ENCODE measurements around the gene MED4. TPM values are rescaled to one million over a fixed set of nuclear protein-coding genes. Genes with fewer than 3 reads are reported as not detected.
A peak's percentile ranks its signal among the peaks of the same experiment; 100 is the strongest.

MED4 gene
- total and polyA plus RNA-seq, 9 of the 15 experiments (the other 6 are each of a cell fraction or from before 2014, with no cell fraction given) = 24.5 to 87.3 (median 58.3) TPM

GRCh38 chr13:48066310-48066989, 28.5 kb downstream of the MED4 start:
- H3K27me3 ChIP-seq (ENCODE audit: control insufficient read depth in 2 of 2, insufficient read depth in 2 of 2, low read length in 2 of 2) = no peaks in the 10 kb centered on the region
- no peaks in the 10 kb centered on the region for H3K4me1 ChIP-seq (replicated peaks in 1 of 2; ENCODE audit: control insufficient read depth in 2 of 2, insufficient read depth in 2 of 2, low read length in 2 of 2)
- FAIRE-seq = no peak
- H2AFZ ChIP-seq (ENCODE audit: low read depth, low read length) = no peak overlapping the region
- no peaks in the 10 kb centered on the region for H3K9me1 ChIP-seq (ENCODE audit: control insufficient read depth, insufficient read depth, low read length)
- H3K36me3 ChIP-seq (ENCODE audit: control insufficient read depth, insufficient read depth, low read length) = peaks cover 45% of the 10 kb centered on the region; the same call in 2 of the 3 replicates
- CTCF ChIA-PET (ENCODE audit: low intra/inter-chr PET ratio) = no interaction called here
- peak in 2 of 4 experiments; percentile 13 to 26 for DNase-seq (ENCODE audit: extremely low read depth in 1 of 4, low spot score in 3 of 4)
- H4K20me1 ChIP-seq (replicated peaks; ENCODE audit: control insufficient read depth, insufficient read depth, low read length) = no peaks in the 10 kb centered on the region
- no peak overlapping the region for H3K9ac ChIP-seq (ENCODE audit: insufficient read depth in 1 of 2, low read depth in 2 of 2, low read length in 2 of 2)
- 96% methylated on average over 3 of the region's 3 CpGs for WGBS (ENCODE audit: insufficient coverage, low coverage, missing lambda C conversion rate)
- BruUV-seq (replicated peaks) = no TSS peak
- H3K27ac ChIP-seq (ENCODE audit: extremely low read depth, low read depth, low read length) = no peak overlapping the region
- peaks cover 7% of the 10 kb centered on the region for H3K9me3 ChIP-seq (replicated peaks; ENCODE audit: control insufficient read depth, insufficient read depth, low read depth, low read length)
- peak; percentile 69 for ATAC-seq
- in situ Hi-C loops (cut with MboI) = no loop called here
- intact Hi-C loops (cut with micrococcal nuclease) = no loop called here
- no peaks in the 10 kb centered on the region for H3K79me2 ChIP-seq (ENCODE audit: control insufficient read depth, insufficient read depth, low read length)
- no peak overlapping the region for H3K4me2 ChIP-seq (ENCODE audit: insufficient read depth, low read length)
- no peak overlapping the region for H3K4me3 ChIP-seq
- POLR2A ChIA-PET = no interaction called here
- no peak for TF ChIP-seq JUN (IDR thresholded peaks at IDR 0.05; ENCODE audit: borderline replicate concordance, low read depth, low read length)
- TF ChIP-seq JUN (CRISPR knock-in tag; IDR thresholded peaks at IDR 0.05; ENCODE audit: borderline replicate concordance) = no peak
- no peak for TF ChIP-seq ZNF316 (IDR thresholded peaks at IDR 0.05)
- no peak for TF ChIP-seq DLX4 (CRISPR knock-in tag; IDR thresholded peaks at IDR 0.05)
- no peak for TF ChIP-seq STAT5B (CRISPR knock-in tag; IDR thresholded peaks at IDR 0.05)
- TF ChIP-seq ZNF175 (CRISPR knock-in tag; IDR thresholded peaks at IDR 0.05; ENCODE audit: low read depth) = no peak
- no peak for TF ChIP-seq ZNF274 (IDR thresholded peaks at IDR 0.05; ENCODE audit: borderline replicate concordance, low read depth, low read length)
- TF ChIP-seq RAD21 (CRISPR knock-in tag; conservative IDR thresholded peaks at IDR 0.05 in 1 of 2, IDR thresholded peaks at IDR 0.05 in 1 of 2) = no peak
- no peak for TF ChIP-seq ATF1 (CRISPR knock-in tag; IDR thresholded peaks at IDR 0.05)
- TF ChIP-seq ATF1 (tag; IDR thresholded peaks at IDR 0.05) = no peak
- TF ChIP-seq, protein P1, sequence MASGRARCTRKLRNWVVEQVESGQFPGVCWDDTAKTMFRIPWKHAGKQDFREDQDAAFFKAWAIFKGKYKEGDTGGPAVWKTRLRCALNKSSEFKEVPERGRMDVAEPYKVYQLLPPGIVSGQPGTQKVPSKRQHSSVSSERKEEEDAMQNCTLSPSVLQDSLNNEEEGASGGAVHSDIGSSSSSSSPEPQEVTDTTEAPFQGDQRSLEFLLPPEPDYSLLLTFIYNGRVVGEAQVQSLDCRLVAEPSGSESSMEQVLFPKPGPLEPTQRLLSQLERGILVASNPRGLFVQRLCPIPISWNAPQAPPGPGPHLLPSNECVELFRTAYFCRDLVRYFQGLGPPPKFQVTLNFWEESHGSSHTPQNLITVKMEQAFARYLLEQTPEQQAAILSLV (tag; IDR thresholded peaks at IDR 0.05) = no peak
- TF ChIP-seq, protein P2, sequence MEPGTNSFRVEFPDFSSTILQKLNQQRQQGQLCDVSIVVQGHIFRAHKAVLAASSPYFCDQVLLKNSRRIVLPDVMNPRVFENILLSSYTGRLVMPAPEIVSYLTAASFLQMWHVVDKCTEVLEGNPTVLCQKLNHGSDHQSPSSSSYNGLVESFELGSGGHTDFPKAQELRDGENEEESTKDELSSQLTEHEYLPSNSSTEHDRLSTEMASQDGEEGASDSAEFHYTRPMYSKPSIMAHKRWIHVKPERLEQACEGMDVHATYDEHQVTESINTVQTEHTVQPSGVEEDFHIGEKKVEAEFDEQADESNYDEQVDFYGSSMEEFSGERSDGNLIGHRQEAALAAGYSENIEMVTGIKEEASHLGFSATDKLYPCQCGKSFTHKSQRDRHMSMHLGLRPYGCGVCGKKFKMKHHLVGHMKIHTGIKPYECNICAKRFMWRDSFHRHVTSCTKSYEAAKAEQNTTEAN (CRISPR knock-in tag; IDR thresholded peaks at IDR 0.05) = no peak
- TF ChIP-seq RBM39 (optimal IDR thresholded peaks at IDR 0.05; ENCODE audit: low read depth, low read length) = no peak
- TF ChIP-seq ZKSCAN3 (CRISPR knock-in tag; IDR thresholded peaks at IDR 0.05) = no peak
- TF ChIP-seq, protein P3, sequence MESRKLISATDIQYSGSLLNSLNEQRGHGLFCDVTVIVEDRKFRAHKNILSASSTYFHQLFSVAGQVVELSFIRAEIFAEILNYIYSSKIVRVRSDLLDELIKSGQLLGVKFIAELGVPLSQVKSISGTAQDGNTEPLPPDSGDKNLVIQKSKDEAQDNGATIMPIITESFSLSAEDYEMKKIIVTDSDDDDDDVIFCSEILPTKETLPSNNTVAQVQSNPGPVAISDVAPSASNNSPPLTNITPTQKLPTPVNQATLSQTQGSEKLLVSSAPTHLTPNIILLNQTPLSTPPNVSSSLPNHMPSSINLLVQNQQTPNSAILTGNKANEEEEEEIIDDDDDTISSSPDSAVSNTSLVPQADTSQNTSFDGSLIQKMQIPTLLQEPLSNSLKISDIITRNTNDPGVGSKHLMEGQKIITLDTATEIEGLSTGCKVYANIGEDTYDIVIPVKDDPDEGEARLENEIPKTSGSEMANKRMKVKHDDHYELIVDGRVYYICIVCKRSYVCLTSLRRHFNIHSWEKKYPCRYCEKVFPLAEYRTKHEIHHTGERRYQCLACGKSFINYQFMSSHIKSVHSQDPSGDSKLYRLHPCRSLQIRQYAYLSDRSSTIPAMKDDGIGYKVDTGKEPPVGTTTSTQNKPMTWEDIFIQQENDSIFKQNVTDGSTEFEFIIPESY (CRISPR knock-in tag; IDR thresholded peaks at IDR 0.05) = no peak
- TF ChIP-seq ZNF561 (CRISPR knock-in tag; conservative IDR thresholded peaks at IDR 0.05) = no peak
- no peak for TF ChIP-seq SETDB1 (IDR thresholded peaks at IDR 0.05; ENCODE audit: low read length)
- no peak for TF ChIP-seq NR2C1 (IDR thresholded peaks at IDR 0.05)
- TF ChIP-seq NR2C1 (tag; IDR thresholded peaks at IDR 0.05) = no peak
